Panc1 (cell line): ENCODE measurements around the gene ROBO1.

Experiments
- POLR2AphosphoS5 ChIP-seq: IDR thresholded peaks from 2 replicates; pipeline ENCODE4 v1.6.1; 2012; ENCODE audit warnings: mild to moderate bottlenecking, low read depth, low read length, moderate library complexity
- SIN3A ChIP-seq: IDR thresholded peaks from 2 replicates; pipeline ENCODE4 v1.6.1; 2012; ENCODE audit warnings: low read depth, mild to moderate bottlenecking, low read length, moderate library complexity, borderline replicate concordance; ENCODE audit not compliant: insufficient read depth
- TCF7L2 ChIP-seq: IDR thresholded peaks from 2 replicates; pipeline ENCODE4 v1.6.1; 2011; ENCODE audit warnings: mild to moderate bottlenecking, low read depth, low read length, inconsistent platforms
- TF ChIP-seq, protein P1 (sequence below): fragments of 450-650 bp; IDR thresholded peaks from 2 replicates; pipeline ENCODE4 v1.5.1; 2017; ENCODE audit warnings: mild to moderate bottlenecking
- TF ChIP-seq, protein P2 (sequence below), 2 experiments: IDR thresholded peaks; 2 replicates each; pipeline ENCODE4 v1.6.1; 2011 to 2012; ENCODE audit warnings: low read depth in 2 of 2, control low read depth in 1 of 2, low read length in 1 of 2, mild to moderate bottlenecking in 1 of 2, moderate library complexity in 1 of 2; ENCODE audit not compliant: insufficient read depth in 1 of 2

DNA sequence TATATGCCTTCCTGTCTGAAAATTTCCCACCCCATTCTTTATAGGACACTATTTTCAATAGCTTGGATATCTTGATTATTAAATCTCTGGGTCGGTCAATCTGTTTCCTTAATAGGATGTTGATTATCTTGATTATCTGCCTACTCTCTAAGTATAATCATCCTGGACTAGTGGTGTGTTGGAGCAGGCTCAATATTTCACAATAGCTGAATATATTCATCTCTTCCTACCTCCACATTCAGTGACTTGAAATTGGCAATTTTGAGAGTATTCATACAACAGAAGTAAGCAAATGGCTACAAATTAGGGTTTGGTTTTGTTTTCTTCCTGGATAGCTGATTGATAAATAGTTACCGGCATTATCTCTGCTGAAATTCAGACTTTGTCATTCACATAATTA, 1162.6 kb downstream of the ROBO1 start:
- TF ChIP-seq, protein P1, sequence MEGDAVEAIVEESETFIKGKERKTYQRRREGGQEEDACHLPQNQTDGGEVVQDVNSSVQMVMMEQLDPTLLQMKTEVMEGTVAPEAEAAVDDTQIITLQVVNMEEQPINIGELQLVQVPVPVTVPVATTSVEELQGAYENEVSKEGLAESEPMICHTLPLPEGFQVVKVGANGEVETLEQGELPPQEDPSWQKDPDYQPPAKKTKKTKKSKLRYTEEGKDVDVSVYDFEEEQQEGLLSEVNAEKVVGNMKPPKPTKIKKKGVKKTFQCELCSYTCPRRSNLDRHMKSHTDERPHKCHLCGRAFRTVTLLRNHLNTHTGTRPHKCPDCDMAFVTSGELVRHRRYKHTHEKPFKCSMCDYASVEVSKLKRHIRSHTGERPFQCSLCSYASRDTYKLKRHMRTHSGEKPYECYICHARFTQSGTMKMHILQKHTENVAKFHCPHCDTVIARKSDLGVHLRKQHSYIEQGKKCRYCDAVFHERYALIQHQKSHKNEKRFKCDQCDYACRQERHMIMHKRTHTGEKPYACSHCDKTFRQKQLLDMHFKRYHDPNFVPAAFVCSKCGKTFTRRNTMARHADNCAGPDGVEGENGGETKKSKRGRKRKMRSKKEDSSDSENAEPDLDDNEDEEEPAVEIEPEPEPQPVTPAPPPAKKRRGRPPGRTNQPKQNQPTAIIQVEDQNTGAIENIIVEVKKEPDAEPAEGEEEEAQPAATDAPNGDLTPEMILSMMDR, result no peak
- no peak for TF ChIP-seq POLR2AphosphoS5
- no peak for TF ChIP-seq TCF7L2
- TF ChIP-seq, protein P2, sequence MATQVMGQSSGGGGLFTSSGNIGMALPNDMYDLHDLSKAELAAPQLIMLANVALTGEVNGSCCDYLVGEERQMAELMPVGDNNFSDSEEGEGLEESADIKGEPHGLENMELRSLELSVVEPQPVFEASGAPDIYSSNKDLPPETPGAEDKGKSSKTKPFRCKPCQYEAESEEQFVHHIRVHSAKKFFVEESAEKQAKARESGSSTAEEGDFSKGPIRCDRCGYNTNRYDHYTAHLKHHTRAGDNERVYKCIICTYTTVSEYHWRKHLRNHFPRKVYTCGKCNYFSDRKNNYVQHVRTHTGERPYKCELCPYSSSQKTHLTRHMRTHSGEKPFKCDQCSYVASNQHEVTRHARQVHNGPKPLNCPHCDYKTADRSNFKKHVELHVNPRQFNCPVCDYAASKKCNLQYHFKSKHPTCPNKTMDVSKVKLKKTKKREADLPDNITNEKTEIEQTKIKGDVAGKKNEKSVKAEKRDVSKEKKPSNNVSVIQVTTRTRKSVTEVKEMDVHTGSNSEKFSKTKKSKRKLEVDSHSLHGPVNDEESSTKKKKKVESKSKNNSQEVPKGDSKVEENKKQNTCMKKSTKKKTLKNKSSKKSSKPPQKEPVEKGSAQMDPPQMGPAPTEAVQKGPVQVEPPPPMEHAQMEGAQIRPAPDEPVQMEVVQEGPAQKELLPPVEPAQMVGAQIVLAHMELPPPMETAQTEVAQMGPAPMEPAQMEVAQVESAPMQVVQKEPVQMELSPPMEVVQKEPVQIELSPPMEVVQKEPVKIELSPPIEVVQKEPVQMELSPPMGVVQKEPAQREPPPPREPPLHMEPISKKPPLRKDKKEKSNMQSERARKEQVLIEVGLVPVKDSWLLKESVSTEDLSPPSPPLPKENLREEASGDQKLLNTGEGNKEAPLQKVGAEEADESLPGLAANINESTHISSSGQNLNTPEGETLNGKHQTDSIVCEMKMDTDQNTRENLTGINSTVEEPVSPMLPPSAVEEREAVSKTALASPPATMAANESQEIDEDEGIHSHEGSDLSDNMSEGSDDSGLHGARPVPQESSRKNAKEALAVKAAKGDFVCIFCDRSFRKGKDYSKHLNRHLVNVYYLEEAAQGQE (IDR thresholded peaks at IDR 0.05; ENCODE audit: insufficient read depth in 1 of 2, low read depth in 2 of 2, low read length in 1 of 2), result no peak
- TF ChIP-seq SIN3A, result no peak
